ENCODE results near the gene PSMG1. TPM values are rescaled to one million over a fixed set of nuclear protein-coding genes. Genes with fewer than 3 reads are reported as not detected.

Gene PSMG1
- total RNA-seq, 1 experiment from 2014 or later, result 96.7 TPM

DNA sequence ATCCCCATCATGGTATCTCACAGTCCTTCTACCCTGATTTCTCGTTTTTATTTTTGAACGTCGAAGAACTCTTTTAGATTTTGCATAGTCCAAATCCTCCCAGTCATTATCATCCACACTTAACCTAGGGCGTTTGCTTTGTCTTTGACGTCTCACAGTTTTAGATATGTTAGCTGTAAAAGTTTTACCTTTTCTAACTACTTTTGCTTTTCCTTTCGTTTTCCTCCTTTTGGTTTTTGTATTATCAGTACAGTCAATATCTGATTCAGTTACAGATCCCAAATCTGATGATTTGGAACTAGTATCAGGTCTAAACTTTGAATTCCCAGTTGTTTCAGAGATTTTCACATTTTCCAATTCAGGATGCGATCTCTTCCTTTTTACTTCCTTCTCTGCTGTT is 13.1 kb upstream of the PSMG1 start:
- no peak for DNase-seq (ENCODE audit: low read depth, low spot score)
- in situ Hi-C loops (cut with HindIII; ENCODE audit: low pct_unique_long_range_greater_than_20kb, low sequenced_read_pairs), result no loop called here

- no peak for DNase-seq (ENCODE audit: low read depth, low spot score)
- in situ Hi-C loops (cut with HindIII; ENCODE audit: low pct_unique_long_range_greater_than_20kb, low sequenced_read_pairs), result no loop called here
Measured at GRCh38 chr21:39193380-39193779, 10.1 kb upstream of the PSMG1 start.

DNA sequence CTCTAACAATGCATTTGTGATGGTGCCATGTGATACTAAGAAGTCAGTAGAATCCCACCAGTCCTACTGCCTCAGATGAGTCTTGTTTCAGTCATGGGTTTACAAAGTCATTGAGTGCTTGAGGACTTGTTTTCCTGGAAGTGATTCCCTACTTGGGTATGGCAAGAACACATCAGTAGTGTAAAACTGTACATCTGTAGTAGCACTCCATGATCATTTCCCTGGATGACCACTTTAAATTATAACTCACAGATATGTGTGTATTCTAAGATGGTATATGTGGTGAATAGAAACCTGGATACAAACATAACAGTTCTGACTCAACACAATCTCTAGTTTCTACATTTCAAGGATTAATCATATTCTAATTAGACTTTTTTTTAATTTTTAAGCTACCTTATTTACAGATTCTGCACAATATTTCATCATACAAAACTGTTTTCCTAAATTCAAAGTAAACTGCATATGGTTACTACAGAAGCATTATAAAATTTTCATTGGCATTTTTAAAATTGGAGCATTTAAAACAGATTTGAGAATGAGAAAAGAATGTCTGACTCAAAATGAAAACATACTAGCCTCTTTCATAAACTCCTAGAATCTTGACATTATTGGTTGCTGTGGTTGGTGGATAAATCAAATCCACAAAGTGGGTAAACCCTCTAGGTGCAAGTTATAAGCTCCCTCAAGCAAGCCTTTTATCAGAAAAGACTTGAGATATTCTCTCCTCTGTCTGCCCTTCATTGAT is 6.8 kb upstream of the PSMG1 start:
- in situ Hi-C loops (cut with HindIII; ENCODE audit: low pct_unique_long_range_greater_than_20kb, low sequenced_read_pairs), result no loop called here
- DNase-seq (ENCODE audit: low read depth, low spot score), result peak; percentile 37

GRCh38 chr21:39188521-39189139 is 5.4 kb upstream of the PSMG1 start:
- in situ Hi-C loops (cut with HindIII; ENCODE audit: low pct_unique_long_range_greater_than_20kb, low sequenced_read_pairs), result no loop called here
- DNase-seq (ENCODE audit: low read depth, low spot score), result no peak

GRCh38 chr21:39187141-39187540 is 3.9 kb upstream of the PSMG1 start:
- in situ Hi-C loops (cut with HindIII; ENCODE audit: low pct_unique_long_range_greater_than_20kb, low sequenced_read_pairs), result no loop called here
- no peak for DNase-seq (ENCODE audit: low read depth, low spot score)

DNA sequence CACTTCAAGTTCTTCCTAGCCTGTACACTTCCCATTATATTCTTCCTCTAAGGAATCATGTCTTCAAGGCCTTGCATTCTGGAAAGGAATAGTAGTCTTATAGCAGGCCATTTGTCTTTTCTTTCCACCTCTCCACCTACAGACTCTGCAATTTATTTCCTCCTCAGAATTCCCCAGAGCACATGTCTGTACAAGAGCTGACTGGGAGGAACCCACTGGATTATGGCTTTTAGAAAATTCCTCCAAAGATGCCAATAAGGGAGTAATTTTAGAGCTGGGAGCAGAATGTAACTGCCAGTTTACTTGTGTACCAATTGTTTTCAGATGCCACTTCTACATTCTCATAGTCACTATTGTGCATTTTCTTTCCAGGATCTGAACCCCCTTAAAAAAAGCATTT is 3.4 kb upstream of the PSMG1 start:
- DNase-seq (ENCODE audit: low read depth, low spot score), result no peak
- in situ Hi-C loops (cut with HindIII; ENCODE audit: low pct_unique_long_range_greater_than_20kb, low sequenced_read_pairs), result no loop called here

DNA sequence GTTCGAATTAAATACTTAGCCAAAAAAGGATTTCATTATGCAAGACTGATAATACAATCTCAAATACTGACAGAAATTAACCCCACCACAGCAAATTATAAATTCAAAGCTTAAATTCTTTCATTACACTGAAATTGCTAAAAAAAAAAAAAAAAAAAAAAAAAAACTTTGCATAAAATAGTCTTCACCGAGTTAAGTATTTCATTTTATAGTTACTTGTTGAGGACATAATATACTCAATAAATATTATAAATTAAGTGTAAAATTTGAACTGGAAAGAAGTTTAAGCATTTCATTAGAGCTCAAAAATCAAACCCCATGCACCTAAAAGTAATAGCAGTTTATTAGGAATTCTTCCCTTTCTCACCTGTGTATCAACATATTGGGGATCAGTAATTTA is 1.9 kb upstream of the PSMG1 start:
- no peak for DNase-seq (ENCODE audit: low read depth, low spot score)

DNA sequence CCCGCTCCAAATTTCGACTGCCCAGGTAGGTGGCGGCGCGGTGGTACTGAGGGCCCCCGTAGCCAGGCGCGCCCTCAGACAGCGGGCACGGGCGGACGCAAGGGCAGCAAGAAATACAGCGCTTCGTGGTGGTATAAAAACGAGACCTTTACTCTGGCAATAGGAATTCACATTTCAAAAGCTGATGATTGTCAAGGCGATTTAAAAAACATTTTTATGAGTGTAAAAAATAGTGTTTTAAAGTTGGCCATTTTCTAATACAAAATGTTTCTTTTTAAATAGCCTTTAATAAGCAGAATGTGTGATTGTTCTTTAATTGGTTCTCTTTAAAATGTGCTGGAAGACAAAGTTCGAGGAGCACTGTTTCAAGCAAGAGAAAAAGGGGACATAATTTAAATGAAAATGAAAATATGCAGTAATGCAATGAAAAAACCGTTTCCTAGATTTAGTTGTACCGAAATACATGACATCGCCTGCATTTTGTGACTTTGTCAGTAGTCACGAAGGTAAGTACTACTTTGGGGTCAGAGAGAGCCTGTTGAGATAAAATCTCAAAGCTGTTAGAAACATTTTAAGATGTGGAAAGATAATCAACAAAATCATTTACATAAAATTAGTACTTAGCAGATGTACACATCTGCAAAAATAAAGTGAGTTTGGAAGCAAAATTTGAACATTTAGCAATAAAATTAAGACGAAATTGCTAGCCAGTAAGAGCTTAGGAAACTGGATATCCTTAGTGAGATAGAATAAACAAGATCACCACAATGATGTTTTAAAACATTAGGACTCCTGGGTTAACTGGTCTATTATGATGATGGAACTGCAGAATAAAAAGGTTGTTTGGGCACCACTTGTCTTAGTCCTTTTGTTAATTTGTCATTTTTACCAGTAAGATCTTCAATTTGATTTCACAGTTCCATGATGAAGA is 1.1 kb upstream of the PSMG1 start:
- in situ Hi-C loops (cut with HindIII; ENCODE audit: low pct_unique_long_range_greater_than_20kb, low sequenced_read_pairs), result no loop called here
- no peak for DNase-seq (ENCODE audit: low read depth, low spot score)

More for the DNA sequence above, 1.9 kb upstream of the PSMG1 start:
- in situ Hi-C loops (cut with HindIII; ENCODE audit: low pct_unique_long_range_greater_than_20kb, low sequenced_read_pairs), result no loop called here

DNA sequence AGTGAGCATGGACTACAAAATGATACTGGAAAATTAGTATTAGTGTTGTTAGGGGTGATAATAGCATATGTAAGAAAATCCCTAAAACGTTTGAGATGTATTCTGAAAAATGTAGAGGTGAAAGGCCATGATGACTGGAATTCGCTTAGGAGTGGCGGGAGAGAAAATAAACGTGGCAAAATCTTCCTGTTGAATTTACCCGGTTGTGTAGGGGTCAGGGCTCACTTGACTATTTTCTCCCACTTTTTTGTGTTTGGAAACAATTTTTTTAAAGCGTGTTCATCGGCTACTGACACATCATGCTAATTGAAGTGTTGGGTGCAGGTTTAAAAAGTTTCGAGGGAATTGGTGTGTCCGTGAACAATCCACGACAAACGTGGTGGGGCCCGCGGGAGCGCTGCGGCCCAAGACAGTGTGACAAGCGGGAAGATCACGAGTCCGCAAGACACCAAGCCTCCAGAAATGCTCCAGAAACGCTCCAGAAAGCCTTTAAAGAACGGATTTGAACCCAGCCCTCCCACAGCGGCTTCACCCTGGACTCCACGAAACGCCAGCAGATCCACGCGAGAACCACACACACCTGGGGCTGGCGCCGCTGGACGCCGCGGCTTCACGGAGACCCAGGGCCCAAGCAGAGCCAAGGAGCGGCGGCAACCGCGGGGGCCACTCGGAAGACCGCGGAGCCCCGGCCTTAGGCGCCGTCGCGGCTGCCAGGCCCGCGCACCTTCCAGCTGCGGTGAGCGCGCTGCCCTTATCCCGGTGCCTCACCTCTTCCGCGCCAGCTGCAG is 573 bp downstream of the PSMG1 start:
- in situ Hi-C loops (cut with HindIII; ENCODE audit: low pct_unique_long_range_greater_than_20kb, low sequenced_read_pairs), result no loop called here
- no peak for DNase-seq (ENCODE audit: low read depth, low spot score)

DNA sequence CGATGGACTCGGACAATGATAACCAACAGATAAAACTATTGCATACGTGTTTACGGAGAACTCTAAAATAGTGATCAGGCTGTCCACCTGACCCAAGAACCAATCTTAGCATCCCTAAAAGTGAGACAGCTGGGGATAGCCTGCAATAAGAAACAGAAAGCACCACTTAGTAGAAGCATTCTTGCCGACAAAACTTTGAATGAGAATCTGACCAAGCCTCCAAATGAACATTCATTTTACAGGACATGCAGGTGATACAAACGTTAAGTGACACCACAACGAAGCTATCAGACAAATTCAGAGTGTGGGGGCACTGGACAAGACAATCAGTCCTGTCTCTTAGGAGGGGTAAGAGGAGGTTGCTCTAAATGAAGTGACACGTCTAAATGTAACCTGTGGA is 1.2 kb downstream of the PSMG1 start:
- in situ Hi-C loops (cut with HindIII; ENCODE audit: low pct_unique_long_range_greater_than_20kb, low sequenced_read_pairs), result no loop called here
- DNase-seq (ENCODE audit: low read depth, low spot score), result no peak

DNA sequence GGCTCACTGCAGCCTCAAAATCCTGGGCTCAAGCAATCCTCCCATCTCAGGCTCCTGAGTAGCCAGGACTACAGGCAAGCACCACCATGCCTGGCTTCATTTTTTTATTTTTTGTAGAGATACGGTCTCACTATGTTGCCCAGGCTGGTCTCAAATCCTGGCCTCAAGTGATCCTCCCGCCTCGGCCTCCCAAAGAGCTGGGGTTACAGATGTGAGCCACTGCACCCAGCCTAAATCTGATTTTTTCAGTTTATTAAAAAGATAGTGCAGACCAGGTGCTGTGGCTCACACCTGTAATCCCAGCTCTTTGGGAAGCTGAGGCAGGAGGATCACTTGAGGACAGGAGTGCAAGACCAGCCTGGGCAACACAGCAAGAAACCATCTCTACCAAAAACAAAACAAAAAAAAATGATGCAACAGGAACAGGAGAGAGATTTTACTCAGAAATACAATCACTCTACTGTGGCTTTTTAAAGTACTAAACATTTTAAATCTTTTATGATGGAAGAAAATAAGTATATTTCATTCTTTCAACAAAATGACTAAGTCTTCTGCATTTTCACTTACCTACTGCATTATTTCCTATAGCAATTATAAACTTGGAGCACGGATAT is 1.9 kb downstream of the PSMG1 start:
- no peak for DNase-seq (ENCODE audit: low read depth, low spot score)
- in situ Hi-C loops (cut with HindIII; ENCODE audit: low pct_unique_long_range_greater_than_20kb, low sequenced_read_pairs), result no loop called here

- DNase-seq (ENCODE audit: low read depth, low spot score), result no peak
- in situ Hi-C loops (cut with HindIII; ENCODE audit: low pct_unique_long_range_greater_than_20kb, low sequenced_read_pairs), result no loop called here
Measured at GRCh38 chr21:39180429-39181019, 2.7 kb downstream of the PSMG1 start.

GRCh38 chr21:39178421-39178820 is 4.8 kb downstream of the PSMG1 start:
- in situ Hi-C loops (cut with HindIII; ENCODE audit: low pct_unique_long_range_greater_than_20kb, low sequenced_read_pairs), result no loop called here
- DNase-seq (ENCODE audit: low read depth, low spot score), result no peak

GRCh38 chr21:39176271-39176709 is 7.0 kb downstream of the PSMG1 start:
- in situ Hi-C loops (cut with HindIII; ENCODE audit: low pct_unique_long_range_greater_than_20kb, low sequenced_read_pairs), result no loop called here
- no peak for DNase-seq (ENCODE audit: low read depth, low spot score)

GRCh38 chr21:39175665-39176064 is 7.6 kb downstream of the PSMG1 start:
- in situ Hi-C loops (cut with HindIII; ENCODE audit: low pct_unique_long_range_greater_than_20kb, low sequenced_read_pairs), result no loop called here

DNA sequence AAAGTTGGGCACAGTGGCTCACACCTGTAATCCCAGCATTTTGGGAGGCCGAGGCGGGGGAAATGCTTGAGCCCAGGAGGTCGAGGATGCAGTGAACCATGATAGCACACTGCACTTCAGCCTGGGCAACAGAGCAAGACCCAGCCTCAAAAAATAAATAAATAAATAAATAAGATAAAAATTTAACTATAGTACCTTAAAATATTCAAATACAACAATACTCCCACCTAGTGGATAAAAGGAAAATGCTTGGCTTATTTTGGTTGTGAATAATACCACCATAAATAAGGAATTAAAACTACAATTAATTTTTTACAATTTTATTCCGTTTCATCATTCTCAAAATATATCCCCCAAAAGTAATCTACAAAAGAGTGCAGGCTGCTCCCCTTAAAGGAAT is 8.1 kb downstream of the PSMG1 start:
- in situ Hi-C loops (cut with HindIII; ENCODE audit: low pct_unique_long_range_greater_than_20kb, low sequenced_read_pairs), result no loop called here
- DNase-seq (ENCODE audit: low read depth, low spot score), result peak; percentile 49

More at GRCh38 chr21:39175665-39176064, 7.6 kb downstream of the PSMG1 start:
- DNase-seq (ENCODE audit: low read depth, low spot score), result no peak
